ENCODE measurements around the gene KIF12. TPM values are rescaled to one million over a fixed set of nuclear protein-coding genes. Genes with fewer than 3 reads are reported as not detected.

The KIF12 gene
- total and polyA plus RNA-seq, 2 of the 8 experiments (the other 6 are each of a cell fraction or from before 2014, with no cell fraction given), result 2.9 to 3.9 TPM

GRCh38 chr9:114061292-114061691 lies 37.8 kb downstream of the KIF12 start (continued):
- TF ChIP-seq TAF1 (IDR thresholded peaks at IDR 0.05; ENCODE audit: low read depth, low read length), result no peak
- no peak for TF ChIP-seq RNF2 (IDR thresholded peaks at IDR 0.05; ENCODE audit: borderline replicate concordance, low read depth, low read length, missing control alignments, poor library complexity, severe bottlenecking)
- TF ChIP-seq TCF12 (IDR thresholded peaks at IDR 0.05; ENCODE audit: low read depth, low read length), result no peak
- TF ChIP-seq FOSL1 (IDR thresholded peaks at IDR 0.05; ENCODE audit: insufficient read depth, low read depth, low read length), result no peak
- no peak for TF ChIP-seq CHD7 (IDR thresholded peaks at IDR 0.05; ENCODE audit: insufficient replicate concordance, low read length)

Measured in H1 (cell line).